Measurements from ENCODE around the gene TSPAN33. TPM values are rescaled to one million over a fixed set of nuclear protein-coding genes. Genes with fewer than 3 reads are reported as not detected.

Gene TSPAN33
- total RNA-seq, 3 donors from 2014 or later: 3.9 to 11.4 (median 5.4) TPM

DNA sequence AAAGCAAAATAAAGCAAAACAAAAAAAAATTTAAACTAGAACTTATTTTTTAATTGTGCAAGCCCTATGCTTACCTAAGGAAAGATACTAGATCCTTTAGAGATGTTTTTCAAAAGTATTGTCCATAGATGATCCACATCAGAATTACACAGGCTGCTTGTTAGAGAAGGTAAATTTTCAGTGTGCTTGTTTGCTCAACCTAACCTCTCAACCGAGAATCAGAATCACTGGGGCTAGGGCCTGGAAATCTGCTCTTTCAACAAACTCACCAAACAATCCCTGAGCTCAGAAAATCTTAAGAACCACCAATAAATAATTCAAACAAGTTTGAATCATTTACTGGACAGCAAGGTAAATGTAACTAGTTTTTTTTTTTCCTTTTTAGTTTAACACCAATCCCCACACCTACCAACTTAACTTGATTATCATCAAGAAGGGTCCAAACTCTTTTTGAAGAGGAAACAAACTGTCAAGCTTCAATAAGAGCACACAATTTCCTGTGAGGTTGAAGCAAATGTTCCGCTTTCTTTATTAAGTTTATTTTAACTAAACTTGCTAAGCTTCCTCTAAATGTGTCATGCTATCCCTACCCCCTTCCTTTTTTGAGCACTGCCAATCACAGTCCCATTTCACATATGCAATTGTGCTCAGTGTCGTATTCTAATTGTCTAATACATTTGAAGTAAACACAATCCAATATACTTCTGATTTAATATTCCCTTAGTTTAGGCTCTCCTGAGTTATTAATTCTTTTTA is 7.4 kb upstream of the TSPAN33 start:
- H3K36me3 ChIP-seq: no peaks in the 10 kb centered on the region
- intact Hi-C loops (cut with DNase I; ENCODE audit: low total_unique reads): no loop called here
- H3K27ac ChIP-seq: no peak overlapping the region
- no peaks in the 10 kb centered on the region for H3K27me3 ChIP-seq
- TF ChIP-seq, protein P1, sequence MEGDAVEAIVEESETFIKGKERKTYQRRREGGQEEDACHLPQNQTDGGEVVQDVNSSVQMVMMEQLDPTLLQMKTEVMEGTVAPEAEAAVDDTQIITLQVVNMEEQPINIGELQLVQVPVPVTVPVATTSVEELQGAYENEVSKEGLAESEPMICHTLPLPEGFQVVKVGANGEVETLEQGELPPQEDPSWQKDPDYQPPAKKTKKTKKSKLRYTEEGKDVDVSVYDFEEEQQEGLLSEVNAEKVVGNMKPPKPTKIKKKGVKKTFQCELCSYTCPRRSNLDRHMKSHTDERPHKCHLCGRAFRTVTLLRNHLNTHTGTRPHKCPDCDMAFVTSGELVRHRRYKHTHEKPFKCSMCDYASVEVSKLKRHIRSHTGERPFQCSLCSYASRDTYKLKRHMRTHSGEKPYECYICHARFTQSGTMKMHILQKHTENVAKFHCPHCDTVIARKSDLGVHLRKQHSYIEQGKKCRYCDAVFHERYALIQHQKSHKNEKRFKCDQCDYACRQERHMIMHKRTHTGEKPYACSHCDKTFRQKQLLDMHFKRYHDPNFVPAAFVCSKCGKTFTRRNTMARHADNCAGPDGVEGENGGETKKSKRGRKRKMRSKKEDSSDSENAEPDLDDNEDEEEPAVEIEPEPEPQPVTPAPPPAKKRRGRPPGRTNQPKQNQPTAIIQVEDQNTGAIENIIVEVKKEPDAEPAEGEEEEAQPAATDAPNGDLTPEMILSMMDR (IDR thresholded peaks at IDR 0.05): no peak
- TF ChIP-seq POLR2A (IDR thresholded peaks at IDR 0.05) (no peak), POLR2AphosphoS5 (IDR thresholded peaks at IDR 0.05) (no peak)
- no peaks in the 10 kb centered on the region for H3K4me1 ChIP-seq
- no peaks in the 10 kb centered on the region for H3K9me3 ChIP-seq
- H3K4me3 ChIP-seq: no peak overlapping the region
- DNase-seq (ENCODE audit: low spot score in 2 of 2): no peak

DNA sequence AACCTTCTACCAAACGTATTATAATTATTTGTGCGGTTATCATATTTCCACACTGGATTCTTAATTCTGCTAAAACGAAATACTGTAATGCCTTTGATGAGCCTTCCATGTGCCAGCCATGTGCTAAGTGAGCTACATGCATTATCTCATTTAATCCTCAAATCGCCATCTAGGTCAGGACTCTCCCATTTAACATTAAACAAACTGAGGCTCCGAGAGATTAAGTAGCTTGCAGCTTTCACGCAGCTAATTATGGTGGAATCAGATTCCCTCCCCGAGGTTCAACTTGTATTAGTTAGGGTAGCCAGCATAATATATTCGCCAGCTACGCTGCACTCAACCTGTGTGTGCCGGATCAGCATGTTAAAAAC is 798 bp upstream of the TSPAN33 start:
- H3K4me3 ChIP-seq: peak overlapping the region in 2 of 3 donors; percentile 61 to 73
- intact Hi-C loops (cut with DNase I; ENCODE audit: low total_unique reads): no loop called here
- H3K27me3 ChIP-seq: no peaks in the 10 kb centered on the region
- H3K36me3 ChIP-seq: no peaks in the 10 kb centered on the region
- no peaks in the 10 kb centered on the region for H3K9me3 ChIP-seq
- no peak overlapping the region for H3K27ac ChIP-seq
- H3K4me1 ChIP-seq: no peaks in the 10 kb centered on the region
- no peak for DNase-seq (ENCODE audit: low spot score in 2 of 2)
- TF ChIP-seq, protein P1 (IDR thresholded peaks at IDR 0.05): no peak
- no peak for TF ChIP-seq POLR2A (IDR thresholded peaks at IDR 0.05)
- TF ChIP-seq POLR2AphosphoS5 (IDR thresholded peaks at IDR 0.05): no peak

DNA sequence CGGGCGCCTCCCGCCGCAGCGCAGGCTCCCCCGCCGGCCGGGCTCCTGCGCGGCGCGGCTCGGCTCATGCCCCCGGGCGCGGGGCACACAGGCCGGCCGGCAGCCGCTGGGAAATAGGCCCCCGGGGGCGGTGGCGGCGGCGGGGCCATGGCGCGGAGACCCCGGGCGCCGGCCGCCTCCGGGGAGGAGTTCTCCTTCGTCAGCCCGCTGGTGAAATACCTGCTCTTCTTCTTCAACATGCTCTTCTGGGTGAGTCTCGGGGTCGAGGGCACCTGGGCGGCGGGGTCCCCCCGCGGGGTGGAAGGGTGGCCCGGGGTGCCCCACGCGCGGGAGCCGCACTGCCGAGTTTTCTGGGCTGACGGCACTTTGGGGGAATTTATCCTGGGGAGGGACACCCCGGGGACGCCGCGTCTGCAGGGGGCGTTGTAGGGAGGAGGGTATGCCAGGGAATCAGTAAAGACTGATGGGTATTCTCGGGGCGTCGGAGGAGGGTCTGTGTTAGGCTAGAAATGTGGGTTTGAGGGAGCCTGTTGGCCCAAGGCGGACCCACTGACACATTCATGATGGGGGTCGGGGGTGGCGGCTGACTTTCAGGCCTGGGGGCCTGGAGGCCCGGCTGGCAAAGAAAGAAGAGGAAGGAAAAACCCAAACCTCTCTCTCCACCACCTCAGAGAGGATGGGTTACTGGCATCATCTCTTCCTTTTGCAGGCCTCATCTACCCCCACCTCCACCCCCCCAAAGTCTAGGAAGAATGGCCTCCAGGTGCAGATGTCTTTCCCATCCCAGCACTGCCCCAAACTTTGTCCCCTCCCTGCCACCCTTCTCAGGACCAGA is 544 bp downstream of the TSPAN33 start:
- Histone ChIP-seq H3K4me3 (peak overlapping the region; percentile 45 to 73 (median 61)), H3K36me3 (no peaks in the 10 kb centered on the region), H3K27me3 (no peaks in the 10 kb centered on the region), H3K4me1 (no peaks in the 10 kb centered on the region), H3K9me3 (no peaks in the 10 kb centered on the region), H3K27ac (no peak overlapping the region)
- intact Hi-C loops (cut with DNase I; ENCODE audit: low total_unique reads): no loop called here
- DNase-seq (ENCODE audit: low spot score in 2 of 2): no peak
- TF ChIP-seq POLR2AphosphoS5 (IDR thresholded peaks at IDR 0.05) (no peak), POLR2A (IDR thresholded peaks at IDR 0.05) (no peak)
- TF ChIP-seq, protein P1 (IDR thresholded peaks at IDR 0.05): no peak

DNA sequence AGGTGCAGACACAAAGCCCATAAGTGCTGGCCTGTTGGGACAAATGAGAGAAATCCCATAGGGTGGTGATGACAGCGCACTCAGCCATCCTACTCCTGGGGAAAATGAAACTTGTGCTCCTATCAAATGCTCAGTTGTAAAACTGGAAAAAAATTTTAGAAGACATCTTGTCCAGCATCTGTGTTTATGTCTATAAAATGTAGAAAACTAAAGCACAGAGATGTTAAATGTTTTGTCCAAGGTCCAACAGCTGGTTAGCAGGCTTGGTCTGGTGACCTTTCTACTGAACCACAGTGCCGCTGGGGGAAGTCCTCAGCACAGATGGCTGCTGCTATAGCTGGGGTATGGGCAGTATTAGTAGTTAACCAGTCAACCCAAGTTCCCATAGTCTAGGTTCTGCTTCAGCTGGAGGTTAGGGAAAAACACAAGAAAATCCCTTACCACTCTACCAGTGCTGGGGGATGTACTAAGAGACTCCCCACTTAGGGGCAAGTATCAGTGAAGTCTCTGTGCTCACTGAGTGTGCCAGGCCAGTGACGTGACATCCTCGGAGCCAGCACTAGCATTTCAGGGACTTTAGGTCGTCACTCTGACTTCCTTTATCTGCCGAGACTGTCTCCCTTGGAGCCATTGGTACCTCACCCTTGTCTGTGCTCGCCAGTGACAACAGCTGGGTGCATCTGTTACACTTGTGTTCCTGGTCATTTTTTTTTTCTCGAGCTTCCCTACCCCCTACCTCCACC is 1.9 kb downstream of the TSPAN33 start:
- no peak for DNase-seq (ENCODE audit: low spot score in 2 of 2)
- Histone ChIP-seq H3K9me3 (no peaks in the 10 kb centered on the region), H3K4me1 (no peaks in the 10 kb centered on the region), H3K36me3 (no peaks in the 10 kb centered on the region), H3K4me3 (no peak overlapping the region), H3K27me3 (no peaks in the 10 kb centered on the region), H3K27ac (no peak overlapping the region)
- intact Hi-C loops (cut with DNase I; ENCODE audit: low total_unique reads): no loop called here
- no peak for TF ChIP-seq POLR2AphosphoS5 (IDR thresholded peaks at IDR 0.05)
- TF ChIP-seq, protein P1 (IDR thresholded peaks at IDR 0.05): no peak
- TF ChIP-seq POLR2A (IDR thresholded peaks at IDR 0.05): no peak
